IPS-18c (cell line): ENCODE results near the gene KLF6.

ENCODE experiments used
- H3K4me3 ChIP-seq: 2 replicates; pipeline ENCODE4 v1.7.0; 2013; ENCODE audit warnings: low read depth, mild to moderate bottlenecking, low read length, moderate library complexity; ENCODE audit not compliant: insufficient read depth
- H3K9me3 ChIP-seq: one replicate; pipeline ENCODE4 v1.6.1; 2013; ENCODE audit warnings: mild to moderate bottlenecking, low read length, moderate library complexity; ENCODE audit not compliant: control insufficient read depth, insufficient read depth

The KLF6 gene

DNA sequence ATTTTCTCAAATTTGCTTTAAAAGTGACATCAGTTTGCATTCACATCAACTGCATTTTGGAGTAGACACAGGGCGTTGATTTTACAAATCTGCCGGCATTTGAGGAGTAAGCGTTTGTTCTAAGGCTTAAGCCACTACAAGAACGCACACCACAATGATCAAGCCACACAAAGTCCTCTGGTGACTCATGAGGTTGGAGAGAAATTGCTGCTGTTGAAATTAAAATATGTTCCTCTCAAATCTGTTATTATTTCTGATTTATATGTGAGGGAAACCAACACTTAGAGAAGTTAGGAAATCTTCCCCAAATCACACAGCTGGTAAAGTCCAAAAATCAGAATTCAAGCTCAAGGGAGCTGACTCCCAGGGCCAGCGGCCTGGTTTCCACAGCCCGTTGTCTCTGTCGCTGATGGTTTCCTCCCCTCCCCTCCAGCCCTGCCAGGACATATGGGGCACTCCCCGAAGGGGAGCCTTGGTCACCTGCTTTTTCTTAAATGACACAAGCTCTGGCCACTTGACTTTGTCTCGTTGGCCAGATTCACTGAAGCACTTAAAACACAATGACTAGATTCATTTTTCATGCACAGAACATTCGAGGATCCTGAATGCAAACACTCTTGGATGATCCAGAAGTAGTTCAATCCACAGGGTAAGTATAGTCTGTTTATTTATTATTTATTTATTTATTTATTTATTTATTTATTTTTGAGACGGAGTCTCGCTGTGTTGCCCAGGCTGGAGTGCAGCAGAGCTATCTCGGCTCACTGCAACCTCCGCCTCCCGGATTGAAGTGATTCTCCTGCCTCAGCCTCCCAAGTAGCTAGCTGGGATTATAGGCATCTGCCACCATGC lies 29.2 kb upstream of the KLF6 start:
- Histone ChIP-seq H3K4me3 (no peak overlapping the region), H3K9me3 (no peaks in the 10 kb centered on the region)

DNA sequence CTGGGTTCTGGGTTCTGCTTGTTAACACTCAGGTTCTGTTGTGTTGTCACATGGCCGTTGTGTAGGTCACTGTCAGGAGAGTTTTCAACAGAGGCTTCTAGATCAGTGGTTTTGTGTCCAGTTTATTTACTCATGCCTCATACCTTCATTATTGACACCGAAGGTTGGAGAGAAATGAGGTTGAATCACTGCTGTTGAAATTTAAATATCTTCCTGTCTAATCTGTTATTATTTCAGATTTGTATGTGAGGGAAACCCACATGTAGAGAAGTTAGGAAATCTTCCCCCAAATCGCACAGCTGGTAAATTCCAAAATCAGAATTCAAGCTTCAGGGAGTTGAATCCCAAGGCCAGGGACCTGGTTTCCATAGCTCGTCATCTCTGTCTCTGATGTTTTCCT lies 28.3 kb upstream of the KLF6 start:
- Histone ChIP-seq H3K4me3 (no peak overlapping the region), H3K9me3 (no peaks in the 10 kb centered on the region)

- H3K4me3 ChIP-seq = no peak overlapping the region
- no peaks in the 10 kb centered on the region for H3K9me3 ChIP-seq
Measured at GRCh38 chr10:3812141-3812540, 27.1 kb upstream of the KLF6 start.

GRCh38 chr10:3811291-3811870 lies 26.4 kb upstream of the KLF6 start:
- Histone ChIP-seq H3K9me3 (no peaks in the 10 kb centered on the region), H3K4me3 (no peak overlapping the region)

DNA sequence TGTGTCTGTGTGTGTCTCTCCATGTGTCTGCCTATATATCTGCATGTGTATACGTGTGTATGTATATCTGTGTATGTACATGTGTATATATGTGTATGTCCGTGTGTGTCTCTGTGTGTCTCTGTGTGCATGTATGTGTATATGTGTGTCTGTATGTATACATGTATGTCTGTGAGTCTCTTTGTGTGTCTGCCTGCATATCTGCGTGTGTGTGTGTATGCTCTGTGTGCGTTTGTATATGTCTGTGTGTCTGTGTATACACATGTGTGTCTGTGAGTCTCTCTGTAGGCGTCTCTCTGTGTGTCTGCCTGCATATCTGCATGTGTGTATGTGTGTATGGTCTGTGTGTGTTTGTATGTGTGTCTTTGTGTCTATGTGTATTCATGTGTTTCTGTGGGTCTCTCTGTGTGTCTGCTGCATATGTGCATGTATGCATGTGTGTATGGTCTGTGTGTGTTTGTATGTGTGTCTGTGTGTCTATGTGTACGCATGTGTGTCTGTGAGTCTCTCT lies 23.7 kb upstream of the KLF6 start:
- H3K4me3 ChIP-seq = no peak overlapping the region
- H3K9me3 ChIP-seq = no peaks in the 10 kb centered on the region

- Histone ChIP-seq H3K9me3 (no peaks in the 10 kb centered on the region), H3K4me3 (no peak overlapping the region)
Measured at GRCh38 chr10:3807928-3808496, 23.0 kb upstream of the KLF6 start.

DNA sequence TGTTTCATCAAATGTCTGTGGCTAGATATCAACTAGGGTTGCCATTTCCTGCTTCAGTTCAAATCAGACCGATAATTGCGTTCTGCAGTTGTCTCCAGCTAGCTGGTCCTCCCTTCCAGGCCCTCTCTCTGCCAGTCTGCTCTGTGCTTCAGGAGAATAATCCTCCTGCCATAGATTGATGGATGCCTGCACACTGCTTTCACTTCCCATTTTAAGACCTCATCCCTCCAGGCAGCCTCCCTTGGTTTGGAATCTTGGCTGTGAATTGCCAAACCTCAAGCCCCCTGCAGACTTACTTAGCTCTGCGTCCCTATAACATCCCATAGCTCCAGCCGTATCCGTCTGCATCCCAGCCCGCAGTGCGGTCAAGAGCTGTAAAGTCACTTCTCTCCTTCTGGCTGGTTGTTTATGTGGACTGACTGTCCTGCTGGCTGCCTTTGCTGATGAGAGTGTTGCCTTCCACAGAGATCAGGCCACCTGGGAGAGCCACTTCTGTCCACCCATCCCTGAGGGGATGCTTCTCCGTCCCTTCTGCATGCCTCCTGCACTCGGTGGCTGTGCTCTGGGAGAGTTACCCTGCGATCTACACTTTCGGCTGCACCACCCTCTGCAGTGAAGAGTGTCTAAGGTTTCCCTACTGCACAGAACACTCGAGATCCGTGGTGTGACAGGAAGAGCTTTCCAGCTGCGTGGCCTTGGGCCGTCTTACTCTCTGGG lies 22.4 kb upstream of the KLF6 start:
- no peak overlapping the region for H3K4me3 ChIP-seq
- no peaks in the 10 kb centered on the region for H3K9me3 ChIP-seq

DNA sequence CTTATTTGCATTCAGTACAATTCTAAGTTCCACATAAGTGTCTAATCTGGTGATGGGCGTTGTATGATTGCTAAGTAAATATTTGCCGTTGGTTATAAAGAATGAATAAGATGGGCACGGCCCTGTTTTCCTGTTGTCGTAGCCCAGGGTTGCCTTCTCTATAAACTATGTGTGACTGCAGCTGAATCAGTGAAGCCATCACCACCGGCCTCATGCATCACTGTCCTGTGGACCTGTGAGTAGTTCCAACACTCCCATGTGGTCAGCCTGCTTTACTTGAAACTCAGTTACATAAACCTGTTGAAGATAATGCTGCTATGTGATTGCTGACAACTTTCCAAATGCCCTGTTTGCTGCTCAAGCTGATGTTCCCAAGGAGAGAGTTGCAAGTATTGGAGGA lies 21.6 kb upstream of the KLF6 start:
- Histone ChIP-seq H3K4me3 (no peak overlapping the region), H3K9me3 (no peaks in the 10 kb centered on the region)

GRCh38 chr10:3805791-3806461 lies 20.9 kb upstream of the KLF6 start:
- Histone ChIP-seq H3K9me3 (no peaks in the 10 kb centered on the region), H3K4me3 (no peak overlapping the region)

GRCh38 chr10:3805201-3805790 lies 20.3 kb upstream of the KLF6 start:
- no peaks in the 10 kb centered on the region for H3K9me3 ChIP-seq
- no peak overlapping the region for H3K4me3 ChIP-seq

- no peaks in the 10 kb centered on the region for H3K9me3 ChIP-seq
- H3K4me3 ChIP-seq = no peak overlapping the region
Measured at GRCh38 chr10:3803927-3804741, 19.1 kb upstream of the KLF6 start.

DNA sequence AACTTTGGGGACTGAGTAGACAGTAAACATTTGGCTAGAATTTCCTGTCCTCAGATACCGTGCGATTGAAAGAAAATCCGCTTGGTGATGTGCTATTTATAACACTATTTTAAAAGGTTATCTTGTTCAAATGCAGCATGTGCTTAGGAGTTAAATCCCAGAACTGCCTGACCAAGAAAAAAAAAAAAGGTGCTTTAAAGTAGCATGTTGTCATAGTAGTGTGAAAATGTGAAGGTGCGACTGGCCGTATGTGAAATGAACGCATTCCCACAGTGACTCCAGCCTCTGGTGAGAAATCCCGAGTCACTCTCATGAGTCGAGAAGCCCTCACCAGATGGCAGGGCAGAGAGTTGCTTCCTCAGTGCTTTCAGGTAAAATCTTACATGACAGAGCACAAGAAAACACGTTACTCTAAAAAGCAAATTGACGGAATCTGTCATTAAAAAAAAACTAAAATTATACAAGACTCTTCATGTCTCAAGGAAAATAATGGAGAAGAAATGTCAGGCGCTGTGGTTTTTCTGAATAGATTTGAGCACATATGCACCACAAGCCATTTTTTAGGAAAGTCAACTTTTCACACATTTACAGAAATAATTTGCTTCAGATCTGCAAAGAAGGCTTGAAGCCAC lies 18.4 kb upstream of the KLF6 start:
- Histone ChIP-seq H3K4me3 (no peak overlapping the region), H3K9me3 (no peaks in the 10 kb centered on the region)

DNA sequence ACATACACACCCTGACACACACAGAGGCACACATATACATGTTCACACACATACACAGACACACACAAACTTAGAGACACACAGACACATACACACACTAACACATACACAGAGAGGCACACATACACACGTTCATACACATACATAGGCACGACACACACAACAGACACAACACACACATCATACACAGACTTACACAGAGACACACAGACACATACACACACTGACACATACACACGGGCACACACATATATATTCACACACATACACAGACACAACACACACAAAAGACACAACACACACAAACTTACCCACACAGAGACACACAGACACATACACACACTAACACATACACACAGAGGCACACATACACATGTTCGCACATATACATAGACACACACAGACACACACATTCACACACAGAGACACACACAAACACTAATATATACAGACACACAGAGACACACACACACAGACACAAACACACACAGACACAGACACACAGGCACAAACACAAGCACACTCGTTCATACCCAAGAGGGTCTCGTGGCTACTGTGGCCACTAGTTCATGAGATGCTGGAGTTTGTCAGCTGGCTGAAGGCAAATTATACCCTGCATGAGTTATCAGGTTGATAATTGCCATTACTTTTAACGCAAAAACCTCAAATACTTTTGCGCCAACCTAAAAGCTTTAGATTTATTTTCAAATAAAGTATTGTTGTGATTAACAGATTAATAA lies 17.7 kb upstream of the KLF6 start:
- H3K4me3 ChIP-seq = no peak overlapping the region
- H3K9me3 ChIP-seq = no peaks in the 10 kb centered on the region

GRCh38 chr10:3801558-3802192 lies 16.7 kb upstream of the KLF6 start:
- H3K9me3 ChIP-seq = no peaks in the 10 kb centered on the region
- H3K4me3 ChIP-seq = no peak overlapping the region

- H3K4me3 ChIP-seq = no peak overlapping the region
- H3K9me3 ChIP-seq = no peaks in the 10 kb centered on the region
Measured at GRCh38 chr10:3800586-3800985, 15.6 kb upstream of the KLF6 start.
